ENCODE data around the gene BBOF1.

DNA sequence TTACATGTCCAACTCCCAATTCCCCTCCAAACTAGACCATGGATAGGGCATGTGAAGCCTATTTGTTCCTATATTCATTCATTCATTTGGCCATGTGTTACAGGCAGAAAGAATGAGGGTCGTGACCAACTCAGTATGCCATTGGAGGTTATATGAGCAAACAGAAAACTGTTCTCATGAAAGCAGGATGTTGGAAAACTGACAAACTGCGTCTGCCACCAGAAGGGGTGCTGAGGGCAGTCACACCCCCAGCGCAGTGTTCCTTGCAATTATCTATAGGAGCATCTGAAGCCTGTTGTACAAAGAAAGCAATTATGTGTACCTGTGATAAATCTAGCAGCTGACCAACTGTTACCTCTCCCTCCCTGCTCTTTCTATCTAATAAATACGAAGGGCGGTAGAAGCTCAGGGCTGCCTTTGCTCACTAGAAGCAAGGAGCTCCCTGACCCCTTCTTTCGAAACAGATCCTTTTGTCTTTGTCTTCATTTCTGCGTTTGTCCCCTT, 21.2 kb upstream of the BBOF1 start:
- TF ChIP-seq, protein P1, sequence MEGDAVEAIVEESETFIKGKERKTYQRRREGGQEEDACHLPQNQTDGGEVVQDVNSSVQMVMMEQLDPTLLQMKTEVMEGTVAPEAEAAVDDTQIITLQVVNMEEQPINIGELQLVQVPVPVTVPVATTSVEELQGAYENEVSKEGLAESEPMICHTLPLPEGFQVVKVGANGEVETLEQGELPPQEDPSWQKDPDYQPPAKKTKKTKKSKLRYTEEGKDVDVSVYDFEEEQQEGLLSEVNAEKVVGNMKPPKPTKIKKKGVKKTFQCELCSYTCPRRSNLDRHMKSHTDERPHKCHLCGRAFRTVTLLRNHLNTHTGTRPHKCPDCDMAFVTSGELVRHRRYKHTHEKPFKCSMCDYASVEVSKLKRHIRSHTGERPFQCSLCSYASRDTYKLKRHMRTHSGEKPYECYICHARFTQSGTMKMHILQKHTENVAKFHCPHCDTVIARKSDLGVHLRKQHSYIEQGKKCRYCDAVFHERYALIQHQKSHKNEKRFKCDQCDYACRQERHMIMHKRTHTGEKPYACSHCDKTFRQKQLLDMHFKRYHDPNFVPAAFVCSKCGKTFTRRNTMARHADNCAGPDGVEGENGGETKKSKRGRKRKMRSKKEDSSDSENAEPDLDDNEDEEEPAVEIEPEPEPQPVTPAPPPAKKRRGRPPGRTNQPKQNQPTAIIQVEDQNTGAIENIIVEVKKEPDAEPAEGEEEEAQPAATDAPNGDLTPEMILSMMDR (IDR thresholded peaks at IDR 0.05; ENCODE audit: low read depth, low read length), result no peak
- no peak for TF ChIP-seq EZH2phosphoT487 (IDR thresholded peaks at IDR 0.05; ENCODE audit: low read depth)
